NCI-H2196 (cell line): ENCODE data around the gene ZRANB3.

Experiments used
- DNase-seq: peaks from one replicate; lab custom pipeline; 2025; ENCODE audit not compliant: unreplicated experiment; lab: John Stamatoyannopoulos, UW

Gene ZRANB3

DNA sequence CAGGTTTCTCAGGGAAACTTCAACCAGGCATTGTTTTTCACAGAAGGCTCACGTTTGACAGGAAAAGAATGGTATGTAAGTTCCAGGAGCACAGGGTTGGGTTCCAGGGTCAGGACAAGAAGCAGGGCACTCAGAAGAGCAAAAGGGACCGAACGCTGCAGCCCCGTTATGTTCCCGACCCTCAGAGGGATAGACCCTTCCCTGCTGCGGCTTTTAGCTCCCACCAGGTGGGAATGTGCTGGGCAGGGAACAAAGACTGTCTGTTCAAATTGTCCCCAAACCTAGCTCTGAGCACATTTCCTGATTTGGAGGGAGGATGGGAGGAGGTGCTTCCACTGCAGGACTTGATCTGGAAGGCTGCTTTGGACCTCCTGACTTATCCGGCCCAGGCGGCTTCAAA is 348.8 kb downstream of the ZRANB3 start:
- no peak for DNase-seq

DNA sequence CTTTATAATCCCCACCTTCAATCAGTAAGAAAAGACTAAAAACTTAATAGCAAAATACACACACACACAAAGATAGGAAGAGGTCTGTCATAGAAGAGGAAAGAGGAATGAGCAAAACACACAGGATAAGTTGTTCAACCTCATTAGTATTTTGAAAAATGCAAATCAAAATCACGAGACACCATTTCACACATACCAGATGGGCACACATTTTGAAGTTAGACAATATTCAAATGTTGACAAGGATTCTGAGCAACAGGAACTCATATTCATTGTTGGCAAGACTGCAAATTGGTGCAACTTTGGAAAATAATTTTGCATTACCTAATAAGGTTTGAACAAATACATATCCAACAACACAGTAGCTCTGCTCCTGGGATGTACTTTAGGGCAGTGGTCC is 351.3 kb downstream of the ZRANB3 start:
- DNase-seq: no peak

DNA sequence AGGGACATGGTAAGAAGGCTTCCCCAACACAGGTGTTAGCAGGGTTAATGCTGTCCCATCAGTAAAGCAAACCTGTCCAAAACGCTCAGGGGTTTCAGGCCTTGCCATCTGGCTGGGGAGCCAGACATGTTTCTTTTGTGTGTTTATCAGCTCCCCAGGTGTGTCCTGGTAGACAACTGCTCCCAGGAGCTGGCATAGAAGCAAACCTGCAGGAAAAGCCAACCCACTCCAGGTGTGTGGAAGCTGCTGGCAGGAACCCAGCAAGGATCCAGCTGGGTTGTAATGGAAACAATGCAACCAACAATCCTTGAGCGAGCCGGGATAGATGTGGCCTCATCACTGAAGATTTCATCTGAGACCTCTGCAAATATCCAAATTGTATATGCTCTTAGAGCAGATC is 355.8 kb downstream of the ZRANB3 start:
- peak; percentile 71 for DNase-seq

DNA sequence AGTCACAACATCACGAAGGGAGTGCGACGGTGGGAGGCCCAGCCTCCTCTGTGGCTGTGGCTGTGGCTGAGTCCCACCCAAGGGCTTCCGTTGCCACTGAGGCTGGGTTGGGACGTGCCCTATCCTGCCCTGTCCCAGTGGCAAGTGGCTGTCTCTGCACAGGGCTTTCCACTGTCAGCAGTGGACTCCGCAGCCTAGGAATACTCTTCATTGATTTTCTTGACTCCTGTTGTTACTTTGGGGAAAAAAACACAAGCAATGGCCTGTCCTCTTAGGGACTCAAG is 356.3 kb downstream of the ZRANB3 start:
- no peak for DNase-seq

DNA sequence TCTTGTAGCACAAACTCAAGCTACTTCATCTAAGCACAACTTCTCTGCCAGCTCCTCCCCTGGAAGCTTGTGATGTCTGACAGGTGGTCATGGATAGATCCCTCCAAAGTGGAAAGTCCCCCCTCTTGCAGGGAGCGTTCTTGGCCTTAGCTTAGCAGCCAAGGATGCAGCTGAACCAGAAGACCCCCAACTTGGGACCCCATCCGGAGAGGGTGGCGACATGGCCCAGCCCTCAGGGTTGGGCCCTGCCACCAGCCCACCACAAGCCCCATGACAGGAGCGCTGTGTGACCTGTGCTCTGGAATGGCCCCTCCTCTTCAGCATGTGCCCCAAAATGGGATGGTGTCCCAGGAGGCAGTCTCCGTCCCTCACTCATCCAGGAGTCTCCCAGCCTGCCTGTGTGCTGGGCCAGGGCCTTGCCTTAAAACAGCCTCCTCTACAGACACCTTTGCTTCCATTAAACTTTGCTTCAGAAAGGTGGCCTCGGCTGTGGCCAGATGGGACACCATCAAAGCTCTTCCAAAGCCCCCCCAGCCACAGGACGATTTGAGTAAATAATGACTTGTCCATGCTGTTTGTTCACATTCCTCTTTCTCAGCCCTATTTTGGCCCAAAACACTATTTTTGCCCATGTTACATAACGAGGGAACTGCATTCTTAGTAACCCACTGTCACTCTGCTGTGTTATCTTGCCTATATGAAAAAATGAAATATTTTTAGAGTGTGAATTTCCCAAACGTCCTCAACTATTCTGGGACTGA is 356.8 kb downstream of the ZRANB3 start:
- no peak for DNase-seq

DNA sequence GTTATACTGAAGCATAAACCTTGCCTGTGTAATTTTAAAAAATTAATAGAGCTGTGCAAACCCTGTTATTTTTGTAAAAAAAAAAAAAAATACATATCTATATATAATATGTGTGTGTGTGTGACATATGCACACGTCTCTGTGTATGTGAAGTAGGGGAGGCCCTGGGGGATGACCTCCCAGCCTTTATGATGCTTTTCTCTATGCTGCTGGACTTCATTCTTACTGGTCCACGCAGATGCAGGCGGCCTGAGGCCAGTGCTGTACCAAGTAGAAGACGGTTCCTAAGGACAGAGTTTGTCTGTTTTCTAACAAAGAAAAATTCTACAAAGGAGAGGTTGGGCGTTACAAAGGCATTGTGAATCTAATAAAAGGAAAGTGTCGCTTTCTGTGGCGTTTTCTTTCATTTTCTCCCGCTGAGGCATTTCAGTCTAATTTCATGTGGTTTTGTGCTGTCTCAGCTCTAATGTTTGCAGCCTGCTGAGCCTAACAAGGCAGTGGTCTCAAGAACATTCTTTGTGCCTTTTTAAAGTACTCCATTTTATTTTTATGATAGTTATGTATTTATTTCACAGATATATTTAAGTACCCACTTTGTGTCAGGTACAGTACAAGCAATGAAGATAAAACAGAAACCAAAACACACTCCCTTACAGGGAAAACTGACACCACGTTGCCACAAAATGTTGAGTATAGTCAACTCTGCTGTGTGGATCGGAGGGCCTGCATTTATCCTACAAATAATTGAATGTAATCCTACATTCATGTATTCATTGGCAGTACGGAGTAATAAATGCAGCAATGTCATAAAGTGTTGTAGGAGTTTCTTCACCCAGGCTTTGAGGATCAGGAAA is 360.9 kb downstream of the ZRANB3 start:
- DNase-seq: no peak

DNA sequence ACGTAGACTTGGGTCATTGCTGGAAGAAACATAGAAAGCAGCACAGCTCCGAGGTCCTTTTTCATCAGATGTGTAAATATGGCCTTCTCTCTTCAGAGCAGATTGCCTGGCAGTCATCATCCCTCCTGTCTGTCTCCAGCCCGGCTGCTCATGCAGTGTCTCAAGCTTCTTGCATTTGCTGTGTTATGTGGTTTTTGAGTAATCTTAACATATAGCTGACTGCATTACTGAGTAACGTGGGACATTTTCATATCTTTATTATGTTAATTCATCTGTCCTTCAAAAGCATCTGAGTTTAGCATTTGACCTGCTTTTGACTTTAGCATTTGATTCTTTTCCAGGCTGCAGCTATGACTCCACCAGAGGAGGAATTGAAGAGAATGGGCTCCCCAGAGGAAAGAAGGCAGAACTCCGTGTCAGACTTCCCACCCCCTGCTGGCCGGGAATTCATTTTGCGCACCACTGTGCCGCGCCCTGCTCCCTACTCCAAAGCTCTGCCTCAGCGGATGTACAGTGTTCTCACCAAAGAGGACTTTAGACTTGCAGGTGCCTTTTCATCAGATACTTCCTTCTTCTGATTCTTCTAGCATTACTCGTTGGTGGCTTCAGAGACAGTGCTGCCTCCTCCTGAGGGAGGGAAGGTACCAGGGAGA is 362.7 kb downstream of the ZRANB3 start:
- no peak for DNase-seq

DNA sequence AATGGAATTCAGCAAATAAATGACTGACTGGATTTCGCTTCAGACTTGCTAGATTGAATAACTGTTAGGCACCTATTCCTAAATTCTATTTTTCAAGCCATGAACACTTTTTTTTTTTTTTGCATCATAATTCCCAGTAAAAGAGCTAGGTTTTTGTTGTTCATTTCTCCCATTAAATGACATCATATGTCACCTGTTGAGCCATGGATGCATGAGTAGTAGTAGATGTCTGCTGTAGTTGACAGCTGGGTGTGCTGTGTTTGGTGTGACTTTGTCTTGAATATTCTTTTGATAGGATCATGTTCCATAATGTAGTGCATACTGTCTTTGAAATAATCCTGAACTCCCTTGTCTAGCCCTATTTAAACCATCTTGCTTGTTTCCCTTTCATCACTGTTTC is 363.7 kb downstream of the ZRANB3 start:
- no peak for DNase-seq

DNA sequence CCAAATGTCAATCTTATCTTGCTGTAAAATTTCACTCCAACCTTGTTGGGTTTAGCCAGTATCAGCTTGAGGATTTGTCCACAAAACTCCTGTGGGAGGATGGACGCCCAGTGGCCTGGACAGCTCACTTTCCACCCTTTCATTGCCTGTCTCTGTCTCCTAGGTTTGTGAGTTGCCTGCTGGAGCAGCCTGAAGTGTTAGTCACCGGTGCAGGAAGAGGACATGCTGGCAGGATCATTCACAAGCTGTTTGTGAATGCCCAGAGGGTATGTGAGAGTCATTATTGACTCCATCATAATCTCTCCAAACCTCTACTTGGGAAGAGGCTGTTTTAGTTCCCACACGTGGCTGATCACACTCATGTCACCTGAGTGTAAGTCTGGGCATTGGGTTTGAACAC is 366.6 kb downstream of the ZRANB3 start:
- no peak for DNase-seq

DNA sequence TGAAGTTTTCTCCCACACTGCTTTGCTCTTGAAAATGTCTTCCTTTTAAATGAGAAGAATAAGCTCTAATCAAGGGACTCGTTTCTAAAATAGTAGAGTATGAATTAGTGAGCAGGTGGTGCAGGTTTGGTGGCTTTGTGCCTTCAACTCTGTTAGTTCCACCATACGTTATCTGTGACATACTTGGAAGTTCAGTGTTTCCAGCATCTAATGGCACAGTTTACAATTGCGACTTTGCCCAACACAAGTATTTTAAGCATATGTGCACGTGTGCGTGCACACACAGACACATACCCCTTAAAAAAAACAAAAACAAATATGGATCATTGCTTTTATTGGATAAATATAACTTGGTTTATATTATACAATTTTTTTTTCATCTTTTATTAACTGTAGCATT is 367.1 kb downstream of the ZRANB3 start:
- no peak for DNase-seq

DNA sequence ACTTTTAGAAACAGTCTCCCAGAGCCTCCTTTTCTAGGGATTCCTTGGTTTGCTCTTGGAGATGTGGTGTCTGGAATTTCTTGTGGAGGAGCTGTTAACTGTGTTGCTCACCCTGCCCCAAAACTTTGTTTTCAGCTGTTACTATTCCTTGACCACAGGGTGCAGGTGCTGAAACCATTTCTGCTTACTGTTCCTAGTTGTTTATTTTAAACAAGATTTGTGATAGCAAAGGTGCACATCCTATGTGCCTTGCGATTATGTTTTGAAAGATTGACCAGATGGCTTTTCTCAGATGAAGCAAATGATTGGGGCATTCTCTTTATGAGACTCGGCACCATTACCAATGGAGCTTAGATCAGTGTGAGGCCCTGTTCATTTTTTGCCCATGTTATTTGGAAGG is 367.7 kb downstream of the ZRANB3 start:
- DNase-seq: no peak

DNA sequence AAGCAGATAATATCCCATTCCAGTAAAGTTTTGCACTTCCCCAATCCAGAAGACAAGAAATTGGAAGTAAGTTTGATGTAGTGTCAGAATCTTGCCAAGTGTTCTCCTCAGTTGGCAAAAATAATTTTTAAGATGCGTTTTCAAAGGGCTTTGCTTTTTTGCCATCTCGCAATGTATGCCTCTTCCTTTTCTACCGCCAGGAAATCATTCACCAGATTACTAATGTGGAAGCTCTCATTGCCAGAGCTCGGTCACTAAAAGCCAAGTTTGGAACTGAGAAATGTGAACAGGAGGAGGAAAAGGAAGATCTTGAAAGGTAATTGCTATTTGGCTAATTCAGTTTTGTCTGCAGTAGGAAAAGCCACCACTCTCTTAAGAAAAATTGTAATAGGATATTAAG is 368.2 kb downstream of the ZRANB3 start:
- DNase-seq: no peak

DNA sequence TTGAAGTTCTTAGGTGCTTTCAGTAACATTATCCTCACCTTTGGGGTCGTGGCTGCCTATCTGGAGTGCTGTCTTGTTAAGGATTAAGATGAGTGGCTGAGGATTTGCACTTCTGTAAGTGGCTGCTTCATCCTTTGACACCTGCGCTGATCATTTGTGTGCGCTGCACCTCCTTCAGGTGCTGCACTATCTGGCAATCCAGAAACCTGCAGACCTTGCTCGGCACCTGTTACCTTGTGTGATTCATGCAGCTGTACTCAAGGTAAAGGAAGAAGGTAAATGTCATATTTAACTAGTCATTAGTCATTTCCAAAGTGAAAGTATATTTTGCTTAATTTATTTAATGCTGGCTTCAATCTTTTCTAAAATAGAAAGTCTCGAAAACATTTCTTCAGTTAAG is 368.6 kb downstream of the ZRANB3 start:
- no peak for DNase-seq

DNA sequence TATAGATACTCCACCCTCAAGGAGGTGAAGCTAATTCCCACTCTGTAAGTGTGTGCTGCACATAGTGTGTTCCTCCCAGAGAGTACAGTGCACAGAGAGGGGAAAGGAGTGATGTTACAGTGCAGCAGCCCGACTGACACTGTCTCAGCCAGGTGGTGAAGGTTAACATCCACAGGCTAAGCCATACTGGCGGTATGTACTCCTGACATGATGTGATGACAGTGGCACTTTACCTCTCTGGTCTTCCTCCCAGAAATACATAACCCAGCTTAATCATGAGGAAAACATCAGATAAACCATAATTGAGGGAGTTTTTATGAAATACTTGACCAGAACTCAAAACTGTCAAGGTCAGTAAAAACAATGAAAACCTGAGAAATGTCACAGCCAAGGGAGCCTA is 371.8 kb downstream of the ZRANB3 start:
- no peak for DNase-seq

DNA sequence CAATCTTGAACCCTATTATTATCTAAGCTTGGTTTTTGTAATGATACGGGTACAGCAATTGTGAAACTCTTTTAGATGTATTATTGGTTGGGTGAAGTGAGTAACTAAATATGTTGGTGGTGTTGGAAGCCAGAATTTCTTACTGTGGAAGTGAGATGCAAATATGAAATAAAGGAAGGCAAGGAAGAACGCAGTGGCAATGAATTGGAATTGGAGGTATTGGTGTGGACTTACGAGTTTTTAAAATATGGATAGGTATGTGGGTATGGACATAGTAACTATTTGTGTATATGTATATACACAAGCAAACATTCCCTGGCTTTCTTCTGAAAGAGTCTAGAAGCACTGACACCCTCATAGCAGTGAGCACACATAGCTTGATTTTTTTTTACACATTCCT is 373.2 kb downstream of the ZRANB3 start:
- no peak for DNase-seq

DNA sequence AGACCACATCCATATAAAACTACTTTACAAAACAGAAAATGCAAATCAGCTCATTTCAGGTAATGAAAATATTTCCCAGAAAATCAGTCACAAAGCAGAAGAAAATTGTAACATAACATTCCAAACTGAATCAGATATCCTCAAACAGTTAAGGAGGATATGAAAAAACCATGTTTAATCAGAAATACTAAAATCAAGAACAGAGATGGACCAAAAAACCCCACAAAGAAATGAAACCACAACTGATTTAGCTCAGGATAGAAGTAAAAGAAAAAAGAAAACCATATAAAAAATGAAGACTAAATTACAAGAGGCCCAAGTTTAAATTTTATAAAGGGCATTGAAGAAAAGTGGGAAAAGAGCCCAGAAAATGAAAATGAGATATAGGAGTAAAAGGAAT is 376.1 kb downstream of the ZRANB3 start:
- no peak for DNase-seq

DNA sequence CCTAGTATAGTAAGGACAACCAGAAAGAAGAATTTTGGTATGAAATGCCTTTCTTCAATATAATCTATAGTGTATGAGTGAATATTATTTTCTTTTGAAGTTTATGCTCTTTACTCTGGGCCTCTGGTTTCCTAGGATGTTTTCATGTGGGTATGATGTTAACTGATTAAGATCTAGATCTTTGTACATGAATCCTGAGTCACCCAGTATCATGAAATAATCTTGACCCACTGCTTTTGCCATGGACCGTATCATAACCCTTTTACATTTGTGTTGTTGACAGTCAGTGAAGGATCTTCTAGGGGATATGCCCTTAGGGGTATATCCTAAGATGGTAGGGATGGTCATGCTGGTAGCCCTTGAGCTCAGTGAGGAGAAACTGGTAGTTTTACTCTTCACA is 378.7 kb downstream of the ZRANB3 start:
- DNase-seq: no peak

DNA sequence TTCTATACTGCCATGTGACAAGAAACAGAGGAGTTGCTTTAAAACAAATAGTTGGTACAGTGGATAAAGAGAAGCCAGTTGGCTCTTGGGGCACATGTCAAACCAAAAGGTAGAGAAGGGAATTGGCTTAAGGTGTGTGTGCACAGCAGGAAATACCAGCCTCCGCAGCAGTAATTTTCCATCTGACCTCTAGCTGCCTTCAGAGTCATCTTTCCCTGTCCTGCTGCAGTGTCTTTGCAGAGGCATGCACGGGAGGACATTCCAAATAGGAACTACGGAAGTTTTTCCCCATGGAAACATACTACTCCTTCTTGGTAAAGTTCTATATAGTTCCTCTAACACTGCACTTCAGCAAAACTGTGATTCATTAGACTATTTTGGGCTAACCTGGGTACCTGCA is 379.4 kb downstream of the ZRANB3 start:
- DNase-seq: no peak

DNA sequence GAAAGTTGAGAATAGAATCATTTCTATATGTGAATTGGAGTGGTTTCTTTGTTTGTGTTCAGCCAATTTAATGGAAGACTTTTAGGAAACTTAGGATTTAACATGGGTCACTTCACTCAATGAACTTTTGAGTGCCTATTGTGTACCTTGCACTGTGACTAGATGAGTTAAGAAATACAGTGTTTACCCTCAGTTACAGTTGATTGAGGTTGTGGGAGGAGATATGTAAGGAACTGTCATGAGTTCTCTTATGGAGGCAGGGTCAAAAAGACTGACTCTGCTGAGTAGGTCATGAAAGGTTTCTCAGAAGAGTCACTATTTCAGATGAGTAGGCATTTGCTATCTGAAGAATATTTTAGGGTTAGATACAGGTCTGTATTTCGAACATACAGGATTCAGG is 380.3 kb downstream of the ZRANB3 start:
- no peak for DNase-seq

DNA sequence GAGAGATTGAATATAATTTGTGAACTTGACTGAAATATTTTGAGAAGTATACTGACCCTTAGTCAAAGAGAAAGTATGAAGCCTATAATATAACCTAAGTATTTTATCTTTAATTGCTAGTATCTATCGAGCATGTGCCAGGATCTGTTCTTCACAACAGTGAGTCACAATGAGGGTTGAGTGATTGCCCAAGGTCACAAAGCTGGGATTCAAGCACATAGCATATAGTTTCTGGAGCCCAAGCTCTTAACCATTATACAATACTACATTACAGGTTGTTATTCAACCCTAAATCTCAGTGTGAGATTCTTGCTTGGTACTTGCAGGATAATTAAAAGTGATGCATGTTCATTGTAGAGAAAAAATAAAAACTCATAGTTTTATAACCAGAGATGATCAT is 381.8 kb downstream of the ZRANB3 start:
- DNase-seq: no peak

DNA sequence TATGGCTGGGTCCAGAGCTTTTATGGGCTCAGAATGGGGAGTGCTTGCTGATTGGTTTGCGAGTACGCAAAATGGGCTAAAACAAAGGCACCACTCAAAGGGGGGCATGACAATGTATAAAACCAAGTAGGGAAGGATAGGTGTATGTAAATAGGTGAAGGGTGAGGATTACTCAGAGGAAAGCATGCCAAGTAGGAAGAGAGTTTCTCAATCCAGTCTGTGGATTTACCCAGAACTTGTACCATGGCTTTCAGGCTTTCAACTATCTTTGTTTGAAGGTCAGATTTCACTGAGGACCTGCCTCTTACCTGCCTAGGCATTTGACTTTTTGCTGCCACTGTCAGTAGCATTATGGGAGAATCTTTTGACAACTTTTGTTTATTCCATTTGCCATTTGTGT is 386.7 kb downstream of the ZRANB3 start:
- DNase-seq: no peak

DNA sequence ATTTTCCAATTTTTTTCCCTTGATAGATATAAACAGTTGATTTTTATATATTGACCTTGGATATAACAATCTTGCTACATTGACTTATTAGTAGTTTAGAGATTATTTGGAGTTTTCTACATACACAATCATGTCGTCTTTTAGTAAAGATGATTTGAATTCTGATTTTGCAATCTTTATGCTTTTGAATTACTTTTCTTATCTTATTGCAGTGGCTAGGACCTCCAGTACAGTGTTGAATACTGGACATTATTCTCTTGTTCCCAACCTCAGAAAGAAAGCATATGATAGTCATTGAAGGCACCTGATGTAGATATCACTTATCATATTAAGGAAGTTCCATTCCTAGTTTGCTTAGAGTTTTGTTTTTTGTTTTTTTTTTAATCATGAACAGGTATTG is 388.7 kb downstream of the ZRANB3 start:
- DNase-seq: no peak
